Lower leg skin (tissue), 3 donors: ENCODE results near the gene TREML1.

Source experiments
- CTCF ChIP-seq, 3 donors: fragments of 450-650 bp; IDR thresholded peaks; one replicate each; pipeline ENCODE4 v1.5.1; 2016; ENCODE audit warnings: antibody characterized with exemption in 3 of 3, mild to moderate bottlenecking in 3 of 3, moderate library complexity in 2 of 3
- POLR2A ChIP-seq, 2 donors: fragments of 450-650 bp; IDR thresholded peaks; one replicate each; pipeline ENCODE4 v1.6.1; 2016 to 2017; ENCODE audit warnings: antibody characterized with exemption in 2 of 2, mild to moderate bottlenecking in 1 of 2, moderate library complexity in 1 of 2

- no peak for TF ChIP-seq CTCF (IDR thresholded peaks at IDR 0.05)
- no peak for TF ChIP-seq POLR2A (IDR thresholded peaks at IDR 0.05)
These were observed 20.5 kb upstream of the TREML1 start for GRCh38 chr6:41174610-41175009.
